Fibroblast of skin of left quadriceps (primary cell): ENCODE results near the gene SIGLECL1.
"Not testable (repeated sequence)": the region's sequence is repeated elsewhere in the genome, so short reads cannot be mapped to it uniquely, and the experiment has no call there.

ENCODE experiments used
- DNase-seq, 2 experiments: peaks; one replicate each; pipeline ENCODE4 v3.0.0-alpha.2; 2013; ENCODE audit warnings: low read depth in 2 of 2

The SIGLECL1 gene

DNA sequence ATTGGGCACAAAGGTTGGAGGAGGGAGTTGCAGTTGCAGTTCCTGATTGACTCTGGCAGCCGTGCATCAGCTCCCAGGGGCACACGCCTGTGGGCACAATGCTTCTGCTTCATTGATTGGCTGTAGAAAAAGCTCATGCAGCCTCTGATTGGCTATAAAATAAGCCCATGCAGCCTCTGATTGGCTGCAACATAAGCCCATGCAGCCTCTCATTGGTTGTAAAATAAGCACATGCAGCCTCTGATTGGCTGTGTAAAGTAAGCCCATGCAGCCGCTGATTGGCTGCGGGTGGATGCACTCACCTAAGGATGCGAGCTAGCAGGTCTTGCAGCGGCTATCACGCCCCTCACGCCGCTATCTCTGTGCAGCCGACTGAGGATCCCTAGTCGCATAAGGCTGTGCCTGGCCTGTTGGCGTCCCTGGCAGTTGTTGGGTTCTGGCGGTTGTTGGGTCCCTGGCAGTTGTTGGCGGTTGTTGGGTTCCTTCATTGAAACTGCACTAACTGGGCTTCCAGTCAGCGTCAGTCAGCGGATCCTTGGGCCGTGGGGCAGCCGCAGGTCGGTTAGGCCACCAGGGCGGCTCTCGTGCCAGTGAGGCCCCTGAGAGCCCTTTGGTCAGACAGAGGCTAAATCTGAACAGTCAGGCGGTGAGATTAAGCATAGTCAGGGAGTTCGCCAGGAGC, at the start of gene SIGLECL1:
SIGLECL1 (plus strand) TSS at position 295 of the 682 bp plus-strand sequence. CDS start 12,993 bp downstream, outside the sequence.
- no peak for DNase-seq

DNA sequence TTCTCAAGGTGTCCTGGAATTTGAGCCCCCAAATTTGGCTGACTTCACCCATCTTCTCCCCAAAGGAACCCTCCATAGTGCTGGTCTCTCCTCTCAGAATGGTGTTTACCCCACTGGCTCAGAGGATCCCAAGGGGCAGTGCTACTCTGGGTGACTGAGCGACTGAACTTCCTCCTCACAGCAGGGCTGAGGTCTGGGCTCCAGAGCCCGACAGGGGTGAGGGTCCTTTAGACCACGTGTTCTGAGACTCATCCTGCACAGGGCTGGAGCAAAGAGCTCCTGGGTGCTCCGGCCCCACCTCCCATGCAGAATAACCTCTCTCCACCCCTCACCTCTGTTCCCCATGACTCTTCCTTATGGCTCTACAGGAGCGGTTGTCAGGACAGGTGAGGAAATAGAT, 49.2 kb upstream of the SIGLECL1 start:
- no peak for DNase-seq

DNA sequence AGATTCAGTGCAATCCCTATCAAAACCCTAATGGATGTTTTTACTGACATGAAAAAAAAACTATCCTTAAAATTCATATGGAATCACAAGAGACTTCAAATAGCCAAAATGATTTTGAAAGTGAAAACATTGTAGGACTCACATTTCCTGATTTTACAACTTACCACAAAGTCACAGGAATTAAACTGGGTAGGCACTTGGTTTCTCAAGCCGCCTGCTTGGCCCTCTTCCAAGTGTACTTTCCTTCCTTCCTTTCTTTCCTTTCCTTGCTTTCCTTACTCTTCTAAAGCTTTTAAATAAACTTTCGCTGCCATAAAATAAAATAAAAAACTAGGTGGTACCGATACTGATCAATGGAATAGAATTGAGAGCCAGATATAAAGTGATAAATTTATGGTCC, 47.0 kb upstream of the SIGLECL1 start:
- no peak for DNase-seq

DNA sequence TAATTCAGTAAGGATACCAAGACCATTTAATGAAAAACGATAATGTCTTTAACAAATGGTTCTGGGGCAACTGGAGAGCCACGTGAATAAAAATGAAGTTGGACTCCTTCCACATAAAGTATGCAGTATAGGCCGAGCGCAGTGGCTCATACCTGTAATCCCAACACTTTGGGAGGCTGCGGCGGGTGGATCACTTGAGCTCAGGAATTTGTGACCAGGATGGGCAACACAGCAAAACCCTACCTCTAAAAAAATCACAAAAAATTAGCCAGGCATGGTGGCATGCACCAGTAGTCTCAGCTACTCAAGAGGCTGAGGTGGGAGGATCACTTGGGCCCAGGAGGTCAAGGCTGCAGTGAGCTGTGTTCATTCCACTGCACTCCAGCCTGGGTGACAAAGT, 46.6 kb upstream of the SIGLECL1 start:
- no peak for DNase-seq

DNA sequence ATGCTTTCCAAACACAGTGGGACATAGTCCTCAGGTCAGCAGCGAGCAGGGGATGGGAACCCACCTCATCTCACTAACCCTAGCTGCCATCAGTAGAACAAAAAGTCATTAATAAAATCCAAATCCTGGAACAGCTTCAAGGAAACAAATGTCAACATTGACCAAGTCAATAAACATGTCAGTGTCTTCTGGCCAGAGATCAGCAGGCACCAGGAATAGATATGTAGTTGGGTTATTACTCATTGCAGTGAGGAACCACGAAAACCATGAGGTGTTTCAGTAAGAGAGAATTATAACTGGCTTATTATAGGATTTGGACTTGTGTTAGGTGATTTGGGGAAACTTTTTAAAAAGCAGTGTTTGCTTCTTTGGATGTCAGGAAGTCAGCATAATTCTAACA, 43.1 kb upstream of the SIGLECL1 start:
- no peak for DNase-seq

DNA sequence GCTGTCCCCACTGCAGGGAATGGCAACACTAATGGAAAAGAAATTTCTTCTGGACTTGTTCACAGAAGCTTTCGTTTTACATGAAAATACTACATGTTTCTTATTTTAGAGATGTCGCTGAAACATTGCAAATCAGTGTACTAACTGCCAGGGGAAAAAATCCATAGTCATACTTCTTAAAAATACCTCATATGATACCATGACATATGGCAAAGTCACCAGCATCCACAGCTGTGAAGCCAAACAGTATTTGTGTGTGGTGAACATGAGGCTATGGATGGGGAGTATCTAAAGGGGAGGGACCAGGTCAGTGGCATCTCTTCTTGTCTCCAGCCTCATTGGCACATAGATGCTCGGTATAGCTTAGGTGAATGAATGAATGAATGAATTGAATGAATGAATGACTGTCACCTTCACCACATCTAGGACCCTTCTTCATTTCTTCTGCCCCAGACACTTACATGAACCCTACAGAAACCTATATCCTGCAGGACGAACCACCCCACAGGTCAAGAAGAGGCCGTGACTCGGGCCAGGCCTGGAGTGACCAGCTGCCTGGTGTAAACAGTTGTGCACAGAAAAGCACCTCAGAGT, 40.6 kb upstream of the SIGLECL1 start:
- no peak for DNase-seq

DNA sequence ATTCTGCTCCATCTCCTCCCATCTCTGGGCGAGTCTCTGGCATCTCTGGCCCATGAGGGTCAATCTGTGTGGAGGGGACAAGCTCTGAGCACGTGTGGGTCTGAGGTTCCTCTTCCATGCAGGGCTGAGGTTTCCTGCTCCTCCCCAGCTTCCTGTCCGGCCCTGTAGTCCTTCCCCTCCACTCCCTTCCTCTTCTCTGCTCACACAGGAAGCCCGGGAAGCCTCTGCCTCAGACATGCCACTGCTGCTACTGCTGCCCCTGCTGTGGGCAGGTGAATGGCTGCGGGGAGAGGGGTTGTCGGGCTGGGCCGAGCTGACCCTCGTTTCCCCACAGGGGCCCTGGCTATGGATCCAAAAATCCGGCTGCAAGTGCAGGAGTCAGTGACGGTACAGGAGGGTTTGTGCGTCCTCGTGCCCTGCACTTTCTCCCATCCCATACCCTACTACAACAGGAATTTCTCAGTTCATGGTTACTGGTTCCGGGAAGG, 40.0 kb upstream of the SIGLECL1 start:
- not testable (repeated sequence) for DNase-seq

DNA sequence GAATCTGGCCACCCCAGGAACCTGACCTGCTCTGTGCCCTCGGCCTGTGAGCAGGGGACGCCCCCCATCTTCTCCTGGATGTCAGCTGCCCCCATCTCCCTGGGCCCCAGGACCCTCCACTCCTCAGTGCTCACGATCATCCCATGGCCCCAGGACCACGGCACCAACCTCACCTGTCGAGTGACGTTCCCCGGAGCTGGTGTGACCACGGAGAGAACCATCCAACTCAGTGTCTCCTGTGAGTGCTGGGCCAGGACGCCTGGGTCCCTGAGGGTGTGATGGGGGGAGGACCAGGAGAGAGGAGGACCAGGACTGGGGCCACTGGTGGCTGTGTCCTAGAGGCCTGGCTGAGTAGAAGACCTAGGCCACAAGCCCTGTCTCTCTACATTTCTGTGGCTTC, 39.0 kb upstream of the SIGLECL1 start:
- DNase-seq = no peak

DNA sequence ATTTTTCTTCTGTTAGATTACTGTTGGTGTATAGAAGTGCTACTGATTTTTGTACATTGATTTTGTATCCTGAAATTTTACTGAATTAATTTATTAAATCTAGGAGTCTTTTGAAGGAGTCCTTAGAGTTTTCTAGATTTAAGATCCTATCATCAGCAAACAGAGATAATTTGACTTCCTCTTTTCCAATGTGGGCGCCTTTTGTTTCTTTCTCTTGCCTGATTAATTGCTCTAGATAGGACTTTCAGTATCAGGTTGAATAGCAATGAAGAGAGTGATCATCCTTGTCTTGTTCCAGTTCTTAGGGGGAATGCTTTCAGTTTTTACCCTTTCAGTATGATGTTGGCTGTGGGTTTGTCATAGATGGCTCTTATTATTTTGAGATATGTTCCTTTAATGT, 31.6 kb upstream of the SIGLECL1 start:
- DNase-seq = no peak

DNA sequence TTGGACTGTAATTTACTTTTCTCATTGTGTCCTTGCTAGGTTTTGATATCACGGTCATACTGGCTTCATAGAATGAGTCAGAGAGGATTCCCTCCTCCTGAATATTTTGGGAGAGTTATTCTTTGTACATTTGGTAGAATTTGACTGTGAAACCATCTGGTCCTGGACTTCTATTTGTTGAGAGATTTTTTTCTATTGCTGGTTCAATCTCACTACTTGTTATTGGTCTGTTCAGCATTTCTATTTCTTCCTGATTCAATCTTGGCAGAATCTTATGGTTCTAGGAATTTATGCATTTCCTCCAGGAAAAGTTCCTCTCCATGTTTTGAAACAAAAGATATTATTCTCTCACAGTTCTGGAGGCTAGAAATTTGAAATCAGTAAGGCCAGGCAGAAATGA, 30.9 kb upstream of the SIGLECL1 start:
- DNase-seq = no peak

DNA sequence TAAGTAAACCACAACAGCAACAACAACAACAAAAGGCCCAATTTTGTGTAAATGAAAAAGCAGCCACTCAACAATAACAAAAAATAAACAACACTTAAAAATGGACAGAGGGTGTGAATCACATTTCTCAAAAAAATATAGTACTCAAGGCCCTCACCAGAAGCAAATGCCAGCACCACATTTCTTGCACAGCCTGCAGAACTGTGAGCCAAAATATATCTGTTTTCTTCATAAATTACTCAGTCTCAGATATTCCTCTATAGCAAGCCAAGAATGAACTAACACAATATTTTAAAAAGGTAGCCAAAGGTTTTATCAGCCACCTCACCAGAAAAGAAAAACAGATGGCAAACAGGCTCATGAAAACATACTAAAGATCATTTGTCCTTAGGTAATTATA, 29.9 kb upstream of the SIGLECL1 start:
- no peak for DNase-seq

DNA sequence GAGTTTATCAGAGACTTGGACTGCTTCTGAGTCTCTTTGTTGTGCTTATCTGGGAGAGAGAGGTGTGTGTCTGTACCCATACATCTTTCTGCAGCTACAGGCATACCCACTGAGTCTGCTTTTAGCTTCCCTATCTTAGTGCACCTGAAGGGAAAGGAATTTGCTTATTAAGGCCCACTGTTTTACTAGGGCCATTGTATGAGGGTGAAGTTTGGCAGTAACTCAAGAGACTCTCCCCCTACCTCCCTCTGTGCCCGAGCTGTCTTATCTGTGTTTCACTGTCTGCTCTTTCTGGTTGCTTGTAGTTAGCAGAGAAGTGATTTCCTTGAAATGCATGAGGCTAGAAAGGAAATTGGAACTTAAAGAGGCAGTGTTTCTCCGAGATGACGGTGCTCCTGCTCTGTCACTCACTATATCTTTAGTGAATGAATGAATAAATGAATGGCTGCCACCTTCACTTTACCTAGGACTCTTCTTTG, 26.7 kb upstream of the SIGLECL1 start:
- no peak for DNase-seq

DNA sequence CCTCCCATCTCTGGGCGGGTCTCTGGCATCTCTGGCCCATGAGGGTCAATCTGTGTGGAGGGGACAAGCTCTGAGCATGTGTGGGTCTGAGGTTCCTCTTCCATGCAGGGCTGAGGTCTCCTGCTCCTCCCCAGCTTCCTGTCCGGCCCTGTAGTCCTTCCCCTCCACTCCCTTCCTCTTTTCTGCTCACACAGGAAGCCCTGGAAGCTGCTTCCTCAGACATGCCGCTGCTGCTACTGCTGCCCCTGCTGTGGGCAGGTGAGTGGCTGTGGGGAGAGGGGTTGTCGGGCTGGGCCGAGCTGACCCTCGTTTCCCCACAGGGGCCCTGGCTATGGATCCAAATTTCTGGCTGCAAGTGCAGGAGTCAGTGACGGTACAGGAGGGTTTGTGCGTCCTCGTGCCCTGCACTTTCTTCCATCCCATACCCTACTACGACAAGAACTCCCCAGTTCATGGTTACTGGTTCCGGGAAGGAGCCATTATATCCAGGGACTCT, 25.9 kb upstream of the SIGLECL1 start, which contains the start of gene CD33:
CD33 (plus strand) TSS at position 183 of the 496 bp plus-strand sequence; CDS start at position 222, 39 bp downstream.
- DNase-seq = not testable (repeated sequence)

DNA sequence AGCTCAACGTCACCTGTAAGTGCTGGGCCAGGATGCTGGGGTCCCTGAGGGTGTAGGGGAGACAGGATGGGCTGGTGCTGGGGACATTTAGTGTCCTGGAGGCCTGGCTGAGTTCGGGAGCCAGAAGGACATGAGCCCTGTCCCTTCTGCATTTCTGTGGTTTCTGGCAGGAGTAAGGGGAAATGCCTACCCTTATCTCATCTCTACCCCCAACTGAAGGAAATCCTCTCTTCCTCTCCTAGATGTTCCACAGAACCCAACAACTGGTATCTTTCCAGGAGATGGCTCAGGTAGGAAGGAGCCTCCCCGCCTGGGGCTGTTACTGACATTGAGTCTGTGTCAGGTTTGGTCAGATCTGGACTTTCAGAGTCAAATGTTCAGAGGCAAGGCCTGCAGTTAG, 24.8 kb upstream of the SIGLECL1 start:
- DNase-seq = no peak

DNA sequence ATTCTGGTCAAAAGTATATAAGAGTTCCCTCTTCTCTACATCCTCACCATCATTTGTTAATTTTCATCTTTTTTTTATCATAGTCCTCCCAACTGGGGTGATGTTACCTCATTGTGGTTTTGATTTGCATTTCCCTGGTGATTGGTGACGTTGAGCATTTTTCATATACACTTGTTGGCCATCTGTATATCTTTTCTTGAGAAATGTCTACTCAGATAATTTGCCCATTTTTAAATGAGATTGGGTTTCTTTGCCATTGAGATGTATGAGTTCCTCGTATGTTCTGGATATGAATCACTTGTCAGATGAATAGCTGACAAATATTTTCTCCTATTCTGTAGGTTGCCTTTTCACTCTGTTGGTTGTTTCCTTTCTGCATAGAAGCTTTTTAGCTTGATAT, 23.6 kb upstream of the SIGLECL1 start:
- no peak for DNase-seq

DNA sequence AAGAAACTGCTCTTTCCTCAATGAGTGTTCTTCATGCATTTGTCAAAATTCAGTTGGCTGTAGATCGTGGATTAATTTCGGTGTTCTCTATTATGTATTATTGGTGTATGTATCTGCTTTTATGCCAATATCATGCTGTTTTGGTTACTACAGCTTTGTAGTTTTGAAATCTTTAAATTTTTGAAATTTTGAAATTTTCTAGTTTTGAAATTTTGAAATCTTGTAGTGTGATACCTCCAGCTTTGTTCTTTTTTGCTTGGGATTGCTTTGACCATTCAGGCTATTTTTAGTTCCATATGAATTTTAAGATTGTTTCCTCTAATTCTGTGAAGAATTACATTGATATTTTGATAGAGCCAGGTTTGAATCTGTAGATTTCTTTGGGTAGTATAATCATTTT, 22.9 kb upstream of the SIGLECL1 start:
- DNase-seq = no peak

DNA sequence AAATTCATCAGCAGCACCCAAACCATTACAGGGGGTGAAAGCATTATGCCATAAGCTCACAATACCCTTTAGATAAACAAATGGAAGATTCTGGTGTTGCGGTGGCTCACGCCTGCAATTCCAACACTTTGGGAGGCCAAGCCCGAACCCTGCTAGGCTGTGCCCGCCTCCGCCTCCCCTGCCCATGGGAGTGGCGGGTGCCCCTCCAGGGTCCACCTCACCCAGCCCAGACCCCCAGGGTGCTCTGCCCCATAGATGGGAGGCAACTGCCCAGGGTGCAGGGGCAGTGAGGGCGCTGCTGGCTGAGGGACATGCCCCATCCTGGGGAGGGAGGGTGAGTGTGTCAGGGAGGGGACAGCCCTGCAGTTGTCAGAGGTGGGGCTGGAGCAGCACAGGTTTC, 10.0 kb upstream of the SIGLECL1 start:
- DNase-seq = no peak

DNA sequence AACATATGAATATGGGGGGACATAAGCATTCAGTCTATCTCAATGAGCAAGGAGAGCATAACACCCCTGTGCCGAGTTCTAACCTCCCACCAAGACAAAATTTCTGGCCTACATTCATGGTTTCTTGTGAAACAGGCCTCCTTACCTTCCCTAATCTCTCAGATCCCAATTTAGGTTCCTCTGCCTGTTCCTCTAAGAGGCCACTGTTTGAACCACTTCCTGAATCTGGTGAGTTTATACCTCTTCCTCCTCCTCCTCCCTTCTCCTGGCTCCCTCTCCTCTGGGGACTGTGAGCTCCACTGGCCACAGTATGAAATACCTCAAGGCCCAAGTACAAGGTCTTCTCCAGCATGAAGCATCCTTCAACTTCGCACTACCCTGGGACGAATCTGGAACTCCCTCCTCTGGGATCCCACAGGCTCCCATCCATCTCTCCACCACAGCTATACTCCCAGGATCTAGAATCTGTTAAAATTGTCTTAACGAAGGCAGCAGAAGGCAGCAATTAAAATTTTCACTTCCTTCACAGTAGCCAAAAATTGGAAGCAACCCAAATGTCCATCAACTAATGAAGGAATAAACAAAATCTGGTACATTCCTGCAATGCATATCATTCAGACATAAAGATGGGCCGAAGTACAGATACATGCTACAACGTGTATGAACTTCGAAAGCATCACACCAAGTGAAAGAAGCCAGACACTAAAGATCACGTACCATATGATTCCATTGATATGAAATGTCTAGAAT, 7.8 kb upstream of the SIGLECL1 start:
- no peak for DNase-seq

DNA sequence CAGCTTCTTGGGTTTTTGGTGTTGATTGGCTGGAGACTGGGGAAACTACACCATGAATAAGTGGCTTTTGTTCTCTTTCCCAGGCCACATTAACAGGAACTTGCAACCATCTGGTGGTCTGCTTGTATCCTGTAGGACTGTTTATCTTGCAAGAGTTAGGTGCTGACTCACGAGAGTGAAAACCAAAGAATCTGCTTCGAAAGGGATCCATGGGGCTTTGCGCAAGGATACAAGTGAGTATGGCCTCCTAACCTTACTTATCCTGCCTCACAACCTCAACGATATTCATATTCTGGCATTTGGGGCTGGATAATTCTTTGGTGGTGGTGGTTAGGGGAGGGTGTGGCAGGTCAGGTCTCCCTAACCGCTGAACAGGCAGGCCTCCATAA, 4.7 kb upstream of the SIGLECL1 start:
- no peak for DNase-seq

DNA sequence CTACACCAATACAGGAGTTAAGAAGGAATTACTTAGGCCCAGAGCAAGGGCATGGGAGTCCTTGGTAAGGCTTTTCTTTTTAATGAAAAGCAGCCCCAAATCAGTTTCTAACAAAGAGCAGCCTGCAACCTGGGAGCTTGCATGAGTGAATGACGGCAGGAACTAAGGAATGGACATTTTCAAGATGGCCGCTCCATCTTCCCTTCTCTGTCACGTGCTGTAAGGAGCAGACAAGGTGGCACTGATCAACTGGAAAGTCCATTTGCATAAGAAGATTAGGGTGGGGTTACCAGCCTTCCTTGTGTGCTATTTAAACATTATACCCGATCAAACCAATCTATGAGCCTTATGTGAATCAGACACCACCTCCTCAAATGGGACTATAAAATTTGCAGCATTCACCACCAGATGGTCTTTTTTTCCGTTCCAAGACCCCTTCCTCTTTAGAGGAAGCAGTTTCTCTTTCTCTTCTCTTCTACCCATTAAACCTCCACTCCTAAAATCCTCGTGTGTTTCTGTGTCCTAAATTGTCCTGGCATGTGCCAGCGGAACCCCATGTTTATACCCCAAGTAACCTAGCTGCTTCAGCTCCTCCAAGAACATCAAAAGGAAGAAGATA, 2.8 kb upstream of the SIGLECL1 start:
- DNase-seq = no peak

DNA sequence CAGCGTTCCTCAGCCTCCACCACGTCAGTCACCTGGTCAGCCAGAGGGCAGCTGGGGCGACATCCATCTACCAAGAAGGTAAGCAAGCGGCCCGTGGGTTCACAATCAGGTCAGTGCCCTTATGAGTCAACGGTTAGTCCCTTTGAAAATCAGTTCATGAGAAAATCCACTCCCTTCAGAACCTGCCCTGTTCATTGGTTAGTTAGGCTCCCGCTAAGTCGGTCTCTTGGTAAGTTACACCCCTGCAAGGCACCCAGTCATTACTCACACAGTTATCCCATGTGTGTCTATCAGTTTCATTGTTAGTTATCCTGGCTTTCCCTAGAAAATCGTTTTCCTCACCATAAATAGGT, 564 bp downstream of the SIGLECL1 start:
- DNase-seq = no peak
